Stimulated activated memory B cell treated with anti-CD40 and anti-IgM and Interleukin-4, amounts not matched to agents 10 μg/mL and 1 μg/mL and 100 μg/mL, for 72 hours (primary cell): ENCODE results near the gene CAPN5.
A peak's percentile ranks its signal among the peaks of the same experiment; 100 is the strongest.
"Not testable (repeated sequence)": the region's sequence is repeated elsewhere in the genome, so short reads cannot be mapped to it uniquely, and the experiment has no call there.

Experiments used
- ATAC-seq: fragments of 150-1000 bp; cut with Tn5 transposase; 2 replicates; pipeline ENCODE4 v1.10.0; 2021
- H3K27ac Mint-ChIP-seq: one replicate; pipeline ENCODE4 v1.8.0; 2022; ENCODE audit warnings: mild to moderate bottlenecking, mixed read lengths
- H3K27me3 Mint-ChIP-seq: one replicate; pipeline ENCODE4 v1.8.0; 2022; ENCODE audit warnings: mixed read lengths
- H3K36me3 Mint-ChIP-seq: one replicate; pipeline ENCODE4 v1.8.0; 2022; ENCODE audit warnings: mixed read lengths
- H3K4me1 Mint-ChIP-seq: one replicate; pipeline ENCODE4 v1.8.0; 2022; ENCODE audit warnings: mixed read lengths
- H3K4me3 Mint-ChIP-seq: one replicate; pipeline ENCODE4 v1.8.0; 2022; ENCODE audit warnings: mild to moderate bottlenecking, moderate library complexity, mixed read lengths
- H3K9me3 Mint-ChIP-seq: one replicate; pipeline ENCODE4 v1.8.0; 2022; ENCODE audit warnings: mixed read lengths

Gene CAPN5

GRCh38 chr11:77038029-77038824 lies 28.5 kb upstream of the CAPN5 start:
- H3K9me3 Mint-ChIP-seq, result no peaks in the 10 kb centered on the region
- peaks cover 58% of the 10 kb centered on the region for H3K27me3 Mint-ChIP-seq
- H3K36me3 Mint-ChIP-seq, result no peaks in the 10 kb centered on the region
- H3K4me3 Mint-ChIP-seq, result peak overlapping the region; percentile 59
- peaks cover 33% of the 10 kb centered on the region for H3K4me1 Mint-ChIP-seq
- ATAC-seq, result peak; percentile 63
- peak overlapping the region; percentile 61 for H3K27ac Mint-ChIP-seq

- Mint-ChIP-seq H3K27ac (peak overlapping the region; percentile 61), H3K4me1 (peaks cover 32% of the 10 kb centered on the region), H3K27me3 (peaks cover 65% of the 10 kb centered on the region), H3K36me3 (no peaks in the 10 kb centered on the region), H3K9me3 (no peaks in the 10 kb centered on the region), H3K4me3 (peak overlapping the region; percentile 59)
- ATAC-seq, result peak; percentile 91
These were observed 27.9 kb upstream of the CAPN5 start for GRCh38 chr11:77038825-77039326.

- peaks cover 27% of the 10 kb centered on the region for H3K4me1 Mint-ChIP-seq
- H3K9me3 Mint-ChIP-seq, result no peaks in the 10 kb centered on the region
- no peaks in the 10 kb centered on the region for H3K36me3 Mint-ChIP-seq
- no peak for ATAC-seq
- peaks cover 72% of the 10 kb centered on the region for H3K27me3 Mint-ChIP-seq
- peak overlapping the region; percentile 19 for H3K4me3 Mint-ChIP-seq
- no peak overlapping the region for H3K27ac Mint-ChIP-seq
These were observed 27.0 kb upstream of the CAPN5 start for GRCh38 chr11:77039491-77040400.

- H3K36me3 Mint-ChIP-seq, result no peaks in the 10 kb centered on the region
- no peak overlapping the region for H3K27ac Mint-ChIP-seq
- H3K4me1 Mint-ChIP-seq, result peaks cover 27% of the 10 kb centered on the region
- no peak for ATAC-seq
- H3K27me3 Mint-ChIP-seq, result peaks cover 79% of the 10 kb centered on the region
- H3K4me3 Mint-ChIP-seq, result peak overlapping the region; percentile 36
- no peaks in the 10 kb centered on the region for H3K9me3 Mint-ChIP-seq
These were observed 26.4 kb upstream of the CAPN5 start for GRCh38 chr11:77040401-77040777.

- Mint-ChIP-seq H3K27me3 (peaks cover 84% of the 10 kb centered on the region), H3K4me1 (peaks cover 28% of the 10 kb centered on the region), H3K4me3 (no peak overlapping the region), H3K27ac (no peak overlapping the region), H3K9me3 (no peaks in the 10 kb centered on the region), H3K36me3 (no peaks in the 10 kb centered on the region)
- ATAC-seq, result no peak
These were observed 25.9 kb upstream of the CAPN5 start for GRCh38 chr11:77040889-77041288.

- Mint-ChIP-seq H3K27ac (no peak overlapping the region), H3K4me3 (no peak overlapping the region), H3K36me3 (no peaks in the 10 kb centered on the region), H3K9me3 (no peaks in the 10 kb centered on the region), H3K4me1 (peaks cover 40% of the 10 kb centered on the region), H3K27me3 (peaks cover 84% of the 10 kb centered on the region)
- ATAC-seq, result no peak
These were observed 24.6 kb upstream of the CAPN5 start for GRCh38 chr11:77042111-77042726.

- H3K27ac Mint-ChIP-seq, result no peak overlapping the region
- peaks cover 67% of the 10 kb centered on the region for H3K27me3 Mint-ChIP-seq
- no peak for ATAC-seq
- H3K4me1 Mint-ChIP-seq, result peaks cover 22% of the 10 kb centered on the region
- H3K4me3 Mint-ChIP-seq, result no peak overlapping the region
- H3K36me3 Mint-ChIP-seq, result no peaks in the 10 kb centered on the region
- no peaks in the 10 kb centered on the region for H3K9me3 Mint-ChIP-seq
These were observed 22.4 kb upstream of the CAPN5 start for GRCh38 chr11:77044356-77044755.

- Mint-ChIP-seq H3K27ac (no peak overlapping the region), H3K36me3 (no peaks in the 10 kb centered on the region), H3K27me3 (peaks cover 65% of the 10 kb centered on the region), H3K4me3 (no peak overlapping the region), H3K9me3 (no peaks in the 10 kb centered on the region), H3K4me1 (peaks cover 21% of the 10 kb centered on the region)
- no peak for ATAC-seq
These were observed 21.9 kb upstream of the CAPN5 start for GRCh38 chr11:77044886-77045285.

- no peaks in the 10 kb centered on the region for H3K9me3 Mint-ChIP-seq
- peaks cover 54% of the 10 kb centered on the region for H3K27me3 Mint-ChIP-seq
- no peak overlapping the region for H3K27ac Mint-ChIP-seq
- no peak overlapping the region for H3K4me3 Mint-ChIP-seq
- H3K36me3 Mint-ChIP-seq, result no peaks in the 10 kb centered on the region
- no peak for ATAC-seq
- peaks cover 15% of the 10 kb centered on the region for H3K4me1 Mint-ChIP-seq
These were observed 20.7 kb upstream of the CAPN5 start for GRCh38 chr11:77046060-77046501.

- Mint-ChIP-seq H3K27ac (no peak overlapping the region), H3K4me1 (peaks cover 15% of the 10 kb centered on the region), H3K9me3 (no peaks in the 10 kb centered on the region), H3K27me3 (peaks cover 43% of the 10 kb centered on the region), H3K4me3 (peak overlapping the region; percentile 53), H3K36me3 (no peaks in the 10 kb centered on the region)
- peak; percentile 87 for ATAC-seq
These were observed 19.5 kb upstream of the CAPN5 start for GRCh38 chr11:77047007-77047927.

GRCh38 chr11:77047928-77048446 lies 18.8 kb upstream of the CAPN5 start:
- Mint-ChIP-seq H3K4me1 (peaks cover 15% of the 10 kb centered on the region), H3K27me3 (peaks cover 36% of the 10 kb centered on the region)
- H3K27ac Mint-ChIP-seq, H3K9me3 Mint-ChIP-seq, H3K4me3 Mint-ChIP-seq, H3K36me3 Mint-ChIP-seq, ATAC-seq: not testable (repeated sequence)

- Mint-ChIP-seq H3K4me3 (no peak overlapping the region), H3K27ac (no peak overlapping the region)
These were observed 17.7 kb upstream of the CAPN5 start for GRCh38 chr11:77049026-77049425.

GRCh38 chr11:77051511-77051910 lies 15.3 kb upstream of the CAPN5 start:
- ATAC-seq, result no peak
- H3K9me3 Mint-ChIP-seq, result peaks cover 5% of the 10 kb centered on the region
- peaks cover 11% of the 10 kb centered on the region for H3K27me3 Mint-ChIP-seq
- H3K36me3 Mint-ChIP-seq, result no peaks in the 10 kb centered on the region
- H3K4me1 Mint-ChIP-seq, result peaks cover 8% of the 10 kb centered on the region
- H3K4me3 Mint-ChIP-seq, result no peak overlapping the region
- H3K27ac Mint-ChIP-seq, result no peak overlapping the region

More at GRCh38 chr11:77049026-77049425, 17.7 kb upstream of the CAPN5 start:
- no peak for ATAC-seq
- no peaks in the 10 kb centered on the region for H3K36me3 Mint-ChIP-seq
- H3K4me1 Mint-ChIP-seq, result peaks cover 15% of the 10 kb centered on the region
- peaks cover 26% of the 10 kb centered on the region for H3K27me3 Mint-ChIP-seq
- no peaks in the 10 kb centered on the region for H3K9me3 Mint-ChIP-seq

GRCh38 chr11:77052518-77052917 lies 14.3 kb upstream of the CAPN5 start:
- H3K27me3 Mint-ChIP-seq, result peaks cover 9% of the 10 kb centered on the region
- H3K4me1 Mint-ChIP-seq, result no peaks in the 10 kb centered on the region
- no peak overlapping the region for H3K4me3 Mint-ChIP-seq
- no peak for ATAC-seq
- H3K27ac Mint-ChIP-seq, result no peak overlapping the region
- peaks cover 5% of the 10 kb centered on the region for H3K9me3 Mint-ChIP-seq
- no peaks in the 10 kb centered on the region for H3K36me3 Mint-ChIP-seq
